GM10847 (cell line): ENCODE data around the gene SCN1B.

Source experiments
- POLR2A ChIP-seq: IDR thresholded peaks from 2 replicates; pipeline ENCODE4 v1.6.1; 2011; ENCODE audit not compliant: insufficient read length; ENCODE audit errors: extremely low read depth

SCN1B gene

GRCh38 chr19:35055715-35056179 is 25.5 kb downstream of the SCN1B start:
- TF ChIP-seq POLR2A: no peak

- no peak for TF ChIP-seq POLR2A
Observed at GRCh38 chr19:35056513-35057063, 26.3 kb downstream of the SCN1B start.

GRCh38 chr19:35058370-35058769 is 28.1 kb downstream of the SCN1B start:
- no peak for TF ChIP-seq POLR2A

- TF ChIP-seq POLR2A: no peak
Observed at GRCh38 chr19:35059006-35059798, 28.9 kb downstream of the SCN1B start.

- no peak for TF ChIP-seq POLR2A
Observed at GRCh38 chr19:35059799-35060091, 29.5 kb downstream of the SCN1B start.

GRCh38 chr19:35060160-35060855 is 30.0 kb downstream of the SCN1B start:
- TF ChIP-seq POLR2A: no peak

- TF ChIP-seq POLR2A: no peak
Observed at GRCh38 chr19:35061583-35062373, 31.5 kb downstream of the SCN1B start.

GRCh38 chr19:35062942-35063341 is 32.7 kb downstream of the SCN1B start:
- no peak for TF ChIP-seq POLR2A

GRCh38 chr19:35063940-35064818 is 33.9 kb downstream of the SCN1B start:
- no peak for TF ChIP-seq POLR2A

GRCh38 chr19:35065574-35065973 is 35.3 kb downstream of the SCN1B start:
- TF ChIP-seq POLR2A: no peak

- no peak for TF ChIP-seq POLR2A
Observed at GRCh38 chr19:35066121-35066520, 35.9 kb downstream of the SCN1B start.

GRCh38 chr19:35066691-35067563 is 36.7 kb downstream of the SCN1B start:
- TF ChIP-seq POLR2A: no peak

- TF ChIP-seq POLR2A: no peak
Observed at GRCh38 chr19:35068941-35069634, 38.8 kb downstream of the SCN1B start.

GRCh38 chr19:35069696-35070095 is 39.4 kb downstream of the SCN1B start:
- TF ChIP-seq POLR2A: no peak
